HFF-Myc (cell line): ENCODE results near the gene LRRC15.

Experiments used
- DNase-seq: peaks from one replicate; pipeline ENCODE4 v3.0.0-alpha.2; 2011; ENCODE audit warnings: low read depth; ENCODE audit errors: extremely low read depth
- H3K4me3 ChIP-seq: replicated peaks from 2 replicates; pipeline ENCODE4 v1.5.1; 2011; ENCODE audit warnings: low read depth, mild to moderate bottlenecking, control low read depth, low read length
- TF ChIP-seq, protein P1 (sequence below): IDR thresholded peaks from 2 replicates; pipeline ENCODE4 v1.5.1; 2012; ENCODE audit warnings: mild to moderate bottlenecking, low read depth, low read length, control low read depth; ENCODE audit errors: missing control alignments

LRRC15 gene

GRCh38 chr3:194369522-194370279 is at the start of gene LRRC15:
TSS of gene LRRC15 (minus strand) at chr3:194369743. CDS start at chr3:194361043, 8,700 bp downstream.
- no peak for DNase-seq
- TF ChIP-seq, protein P1, sequence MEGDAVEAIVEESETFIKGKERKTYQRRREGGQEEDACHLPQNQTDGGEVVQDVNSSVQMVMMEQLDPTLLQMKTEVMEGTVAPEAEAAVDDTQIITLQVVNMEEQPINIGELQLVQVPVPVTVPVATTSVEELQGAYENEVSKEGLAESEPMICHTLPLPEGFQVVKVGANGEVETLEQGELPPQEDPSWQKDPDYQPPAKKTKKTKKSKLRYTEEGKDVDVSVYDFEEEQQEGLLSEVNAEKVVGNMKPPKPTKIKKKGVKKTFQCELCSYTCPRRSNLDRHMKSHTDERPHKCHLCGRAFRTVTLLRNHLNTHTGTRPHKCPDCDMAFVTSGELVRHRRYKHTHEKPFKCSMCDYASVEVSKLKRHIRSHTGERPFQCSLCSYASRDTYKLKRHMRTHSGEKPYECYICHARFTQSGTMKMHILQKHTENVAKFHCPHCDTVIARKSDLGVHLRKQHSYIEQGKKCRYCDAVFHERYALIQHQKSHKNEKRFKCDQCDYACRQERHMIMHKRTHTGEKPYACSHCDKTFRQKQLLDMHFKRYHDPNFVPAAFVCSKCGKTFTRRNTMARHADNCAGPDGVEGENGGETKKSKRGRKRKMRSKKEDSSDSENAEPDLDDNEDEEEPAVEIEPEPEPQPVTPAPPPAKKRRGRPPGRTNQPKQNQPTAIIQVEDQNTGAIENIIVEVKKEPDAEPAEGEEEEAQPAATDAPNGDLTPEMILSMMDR: no peak
- H3K4me3 ChIP-seq: no peak within 1 kb of the TSS

GRCh38 chr3:194418671-194419070 is 49.1 kb upstream of the LRRC15 start:
- no peak overlapping the region for H3K4me3 ChIP-seq
- no peak for DNase-seq
- TF ChIP-seq, protein P1: no peak

- TF ChIP-seq, protein P1: no peak
- H3K4me3 ChIP-seq: no peak overlapping the region
- no peak for DNase-seq
Measured at GRCh38 chr3:194407423-194407822, 37.9 kb upstream of the LRRC15 start.

GRCh38 chr3:194405766-194406165 is 36.2 kb upstream of the LRRC15 start:
- H3K4me3 ChIP-seq: no peak overlapping the region
- DNase-seq: no peak
- TF ChIP-seq, protein P1: no peak

DNA sequence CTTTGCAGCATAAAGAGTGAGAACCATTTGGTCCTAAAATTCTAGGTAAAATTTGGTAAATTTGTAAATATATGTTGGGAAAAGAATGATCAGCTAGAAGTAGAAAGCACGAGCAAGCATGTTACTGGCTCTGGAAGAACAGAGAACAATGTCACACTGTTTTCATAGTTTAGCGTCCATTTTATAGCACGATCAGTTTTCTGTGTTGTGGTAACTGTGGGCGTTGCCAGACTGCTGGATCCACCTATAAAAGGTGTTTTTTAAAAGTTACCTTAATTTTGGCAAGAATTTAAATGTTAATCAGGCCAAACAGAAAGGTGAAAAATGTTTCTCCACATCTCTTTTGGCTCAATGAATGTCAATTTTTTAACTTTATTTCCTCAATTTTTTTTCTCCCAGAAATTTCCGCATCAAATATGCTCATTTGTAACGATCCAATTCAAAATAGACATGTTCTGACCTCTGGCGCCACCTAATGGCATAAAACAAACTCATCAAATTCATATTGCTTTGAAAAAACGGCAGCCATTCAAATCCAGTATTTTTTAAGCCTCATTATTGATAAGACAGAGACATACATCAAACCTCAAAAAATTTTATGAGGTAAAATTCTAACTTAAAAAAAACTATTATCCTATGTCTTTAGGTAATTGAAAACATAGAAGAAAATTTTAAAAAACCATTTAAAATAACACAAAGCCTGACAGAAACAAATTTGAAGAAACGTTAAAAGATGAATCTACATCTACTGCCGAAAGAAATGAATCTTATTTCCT is 35.0 kb upstream of the LRRC15 start:
- no peak overlapping the region for H3K4me3 ChIP-seq
- TF ChIP-seq, protein P1: peak; percentile 48
- peak; percentile 41 for DNase-seq

DNA sequence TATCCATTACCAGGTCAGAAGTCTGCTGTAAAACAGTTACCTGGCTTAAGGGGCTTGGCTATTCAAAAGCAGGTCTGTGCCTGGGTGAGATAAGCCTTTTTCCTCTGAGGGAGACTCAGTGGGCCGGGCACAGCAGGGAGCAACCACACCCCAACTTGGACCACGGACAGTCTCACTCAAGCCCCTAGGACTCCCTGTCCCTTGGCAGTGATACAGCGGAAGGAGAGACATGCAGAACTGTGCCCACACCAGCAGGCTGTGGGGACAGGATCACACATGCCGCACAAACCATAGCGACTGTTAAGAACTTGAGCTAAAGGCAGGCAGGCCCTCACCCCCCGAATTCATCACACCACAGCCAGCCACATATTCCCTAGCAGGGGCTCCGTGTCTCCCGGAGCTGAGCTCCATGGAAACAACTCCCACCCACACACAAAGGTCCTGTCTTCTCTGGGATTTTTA is 32.4 kb upstream of the LRRC15 start:
- TF ChIP-seq, protein P1: no peak
- H3K4me3 ChIP-seq: no peak overlapping the region
- no peak for DNase-seq
